Cardiac septum (tissue), 1 donor: ENCODE measurements around the gene SLC35C1. TPM values are rescaled to one million over a fixed set of nuclear protein-coding genes. Genes with fewer than 3 reads are reported as not detected.

Experiments
- DNase-seq: peaks from one replicate; pipeline ENCODE4 v3.0.0-alpha.2; 2020; ENCODE audit warnings: low spot score
- intact Hi-C: fragments of 100-400 bp; cut with DNase I; formaldehyde crosslinking; loops from one replicate; pipeline ENCODE4 v1.14.0; 2022
- total RNA-seq: library from RNA; stranded (reverse); fragmentation: NEBNext Ultra II Directional; extraction: Animal tissue kit (Norgen Biotek cat#: 25700); gene quantifications from one replicate; pipeline ENCODE4 v1.2.1, GENCODE V29; 2021
- donor health status: DM: no; HTN: no; CAD: no.

SLC35C1 gene
- total RNA-seq, 1 donor from 2014 or later: 7.5 TPM

- no peak for DNase-seq
- intact Hi-C loops: no loop called here
These were observed 27.6 kb upstream of the SLC35C1 start for GRCh38 chr11:45777127-45777969.

DNA sequence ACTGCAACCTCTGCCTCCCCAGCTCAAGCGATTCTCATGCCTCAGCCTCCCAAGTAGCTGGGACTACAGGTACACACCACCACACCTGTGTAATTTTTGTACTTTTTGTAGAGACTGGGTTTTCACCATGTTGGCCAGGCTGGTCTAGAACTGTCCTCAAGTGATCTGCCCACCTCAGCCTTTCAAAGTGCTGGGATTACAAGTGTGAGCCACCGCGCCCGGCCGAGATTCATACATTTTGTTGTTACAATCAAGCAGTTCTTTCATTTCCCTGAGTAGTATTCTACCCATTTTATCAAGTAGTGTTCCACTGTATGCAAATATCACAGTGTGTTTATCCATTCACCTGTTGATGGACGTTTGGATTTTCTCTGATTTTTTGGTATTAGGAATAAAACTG, 26.6 kb upstream of the SLC35C1 start:
- intact Hi-C loops: no loop called here
- DNase-seq: no peak

- no peak for DNase-seq
- intact Hi-C loops: no loop called here
These were observed 25.3 kb upstream of the SLC35C1 start for GRCh38 chr11:45779602-45780001.

- intact Hi-C loops: no loop called here
- no peak for DNase-seq
These were observed 18.7 kb upstream of the SLC35C1 start for GRCh38 chr11:45786272-45786671.

GRCh38 chr11:45788887-45789286, 16.1 kb upstream of the SLC35C1 start:
- intact Hi-C loops: no loop called here
- no peak for DNase-seq

- intact Hi-C loops: no loop called here
- DNase-seq: no peak
These were observed 13.4 kb upstream of the SLC35C1 start for GRCh38 chr11:45791524-45791923.

DNA sequence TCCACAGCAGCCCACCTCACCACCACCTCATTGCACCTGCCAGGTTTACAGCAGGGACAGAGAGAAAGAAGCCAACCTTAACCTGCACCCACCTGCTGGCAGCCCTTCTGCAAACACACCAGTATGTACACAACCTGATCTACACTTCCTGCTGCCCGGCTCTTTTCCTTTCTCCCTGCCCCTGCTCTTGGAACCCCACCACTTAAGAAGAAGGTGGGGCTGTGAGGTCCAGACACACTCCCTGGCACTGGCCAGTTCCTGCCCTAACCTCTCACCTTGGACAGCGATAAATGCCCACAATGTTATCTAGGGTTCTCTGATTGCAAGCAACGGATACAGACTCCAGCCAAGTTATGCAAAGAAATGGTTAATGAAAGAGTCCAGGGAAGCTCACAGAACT, 10.8 kb upstream of the SLC35C1 start:
- intact Hi-C loops: no loop called here
- no peak for DNase-seq

- intact Hi-C loops: no loop called here
- no peak for DNase-seq
These were observed 9.6 kb upstream of the SLC35C1 start for GRCh38 chr11:45795379-45795778.

DNA sequence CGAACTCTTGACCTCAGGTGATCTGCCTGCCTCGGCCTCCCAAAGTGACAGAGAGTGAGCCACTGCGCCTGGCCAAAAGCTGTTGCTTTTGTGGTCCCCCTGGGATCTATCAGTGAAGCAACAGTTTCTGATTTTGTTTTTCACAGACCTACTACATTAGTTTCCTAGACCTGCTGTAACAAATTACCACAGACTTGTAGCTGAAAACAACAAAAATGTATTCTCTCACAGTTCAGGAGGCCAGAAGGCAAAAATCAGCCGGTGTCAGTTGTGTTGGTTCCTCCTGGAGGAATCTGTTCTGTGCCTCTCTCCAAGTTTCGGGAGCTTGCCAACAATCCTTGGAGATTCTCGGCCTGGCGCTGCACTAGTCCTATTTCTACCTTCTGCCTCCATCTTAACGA, 8.5 kb upstream of the SLC35C1 start:
- DNase-seq: no peak
- intact Hi-C loops: no loop called here

GRCh38 chr11:45798793-45799441, 6.0 kb upstream of the SLC35C1 start:
- intact Hi-C loops: no loop called here

DNA sequence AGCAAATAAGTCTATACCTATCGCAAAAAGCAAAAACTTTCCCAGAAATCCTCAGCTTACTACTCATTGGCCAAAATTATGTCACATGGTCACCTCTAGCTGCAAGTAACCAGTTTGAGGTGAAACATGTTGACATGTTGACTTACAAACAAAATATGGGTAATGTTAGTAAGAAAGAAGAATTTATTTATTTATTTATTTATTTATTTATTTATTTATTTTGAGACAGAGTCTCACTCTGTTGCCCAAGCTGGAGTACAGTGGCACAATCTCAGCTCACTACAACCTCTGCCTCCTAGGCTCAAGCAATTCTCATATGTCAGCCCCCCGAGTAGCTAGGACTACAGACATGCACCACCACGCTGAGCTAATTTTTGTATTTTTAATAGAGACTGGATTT, 5.4 kb upstream of the SLC35C1 start:
- no peak for DNase-seq
- intact Hi-C loops: no loop called here

More at GRCh38 chr11:45798793-45799441, 6.0 kb upstream of the SLC35C1 start:
- no peak for DNase-seq

DNA sequence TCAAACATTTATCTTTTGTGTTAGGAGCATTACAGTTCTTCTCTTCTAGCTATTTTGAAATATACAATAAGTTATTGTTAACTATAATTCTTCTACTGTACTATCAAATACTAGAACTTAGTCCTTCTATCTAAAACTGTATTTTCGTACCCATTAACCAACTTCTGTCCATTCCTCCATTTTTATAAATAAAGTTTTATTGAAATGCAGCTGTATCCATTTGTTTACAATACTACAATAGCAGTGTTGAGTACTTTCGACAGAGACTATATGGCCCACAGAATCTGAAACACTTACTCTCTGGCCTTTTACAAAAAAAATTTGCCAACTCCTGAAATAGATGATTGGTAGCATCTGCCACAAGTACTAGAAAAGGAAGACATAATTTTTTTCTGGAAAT, 4.7 kb upstream of the SLC35C1 start:
- no peak for DNase-seq
- intact Hi-C loops: no loop called here

DNA sequence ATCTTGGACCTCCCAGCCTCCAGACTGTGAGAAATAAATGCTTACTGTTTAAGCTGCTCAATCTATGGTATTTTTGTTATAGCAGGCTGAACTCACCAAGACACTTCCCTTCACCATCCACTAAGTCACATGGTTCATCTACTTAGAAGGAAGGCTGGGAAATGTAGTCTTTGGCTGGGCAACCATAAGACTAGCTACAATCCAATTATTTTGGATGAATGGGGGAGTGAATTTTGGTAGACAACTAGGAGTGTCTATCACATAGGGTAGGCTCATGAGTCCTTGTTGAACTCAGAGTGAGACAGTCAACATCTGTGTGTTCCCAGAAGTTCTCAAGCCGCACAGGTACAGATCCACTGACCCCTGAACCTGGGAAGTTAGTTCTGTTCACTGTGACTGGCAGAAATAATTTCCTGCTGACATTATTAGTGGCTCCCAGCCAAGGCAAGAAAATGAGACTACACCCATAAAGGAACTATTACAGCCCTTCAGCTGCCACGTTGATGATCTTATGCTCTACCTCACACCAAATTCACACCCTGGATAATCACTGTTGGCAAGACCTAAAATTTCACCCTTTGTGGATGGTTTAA, 3.1 kb upstream of the SLC35C1 start:
- intact Hi-C loops: no loop called here
- DNase-seq: no peak

GRCh38 chr11:45802531-45803317, 2.2 kb upstream of the SLC35C1 start:
- DNase-seq: no peak
- intact Hi-C loops: no loop called here

- intact Hi-C loops: loop anchor here (2.0 kb wide), 1 partner anchor 43 kb away; the partner anchor contains the start of gene CRY2
These were observed 783 bp upstream of the SLC35C1 start for GRCh38 chr11:45803971-45804760.

GRCh38 chr11:45805305-45806071, 539 bp downstream of the SLC35C1 start:
- DNase-seq: peak; percentile 74
- intact Hi-C loops: loop anchor here (2.0 kb wide), 1 partner anchor 41 kb away; the partner anchor contains the start of gene CRY2

More at GRCh38 chr11:45803971-45804760, 783 bp upstream of the SLC35C1 start:
- peak; percentile 89 for DNase-seq

DNA sequence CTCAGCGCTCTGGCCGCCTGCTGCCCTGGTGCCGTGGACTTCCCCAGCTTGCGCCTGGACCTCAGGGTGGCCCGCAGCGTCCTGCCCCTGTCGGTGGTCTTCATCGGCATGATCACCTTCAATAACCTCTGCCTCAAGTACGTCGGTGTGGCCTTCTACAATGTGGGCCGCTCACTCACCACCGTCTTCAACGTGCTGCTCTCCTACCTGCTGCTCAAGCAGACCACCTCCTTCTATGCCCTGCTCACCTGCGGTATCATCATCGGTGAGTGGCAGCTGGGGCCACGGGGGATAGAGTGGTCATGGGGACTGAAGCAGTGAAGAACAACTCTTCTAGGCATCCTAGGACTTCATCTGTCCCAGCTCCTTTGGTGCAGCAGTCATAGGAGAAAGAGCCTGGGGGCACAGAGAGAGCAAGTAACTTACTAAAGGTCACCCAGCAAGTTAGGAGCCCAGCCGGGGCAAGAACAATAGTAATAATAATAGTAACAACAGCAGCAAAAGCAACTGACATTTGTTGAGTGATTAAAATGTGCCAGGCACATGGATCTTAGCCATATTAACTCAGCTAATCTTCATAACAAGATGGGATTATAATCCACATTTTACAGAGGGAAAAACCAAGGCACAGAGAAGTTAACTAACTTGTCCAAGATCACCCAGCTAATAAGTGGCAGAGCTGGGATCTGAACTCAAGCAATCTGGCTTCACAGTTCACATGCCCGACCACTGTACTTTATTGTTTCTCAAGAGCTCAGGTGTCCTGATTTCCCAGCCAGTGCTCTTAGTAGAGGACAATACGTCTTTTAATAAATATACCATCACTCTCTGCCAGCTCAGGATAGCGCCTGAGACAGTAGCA, 1.4 kb downstream of the SLC35C1 start:
- peak; percentile 57 for DNase-seq
- intact Hi-C loops: no loop called here
